Activated CD4-positive, alpha-beta T cell treated with anti-CD3 and anti-CD28 coated beads, Interleukin-2, Interleukin-6, amounts not matched to agents 100 ng/mL and 50 ng/mL, durations not matched to agents 16 hours and 8 hours (primary cell): ENCODE data around the gene KLHL40.
A peak's percentile ranks its signal among the peaks of the same experiment; 100 is the strongest.

Experiments
- DNase-seq: peaks from one replicate; pipeline ENCODE4 v3.0.0-alpha.2; 2020

Gene KLHL40

GRCh38 chr3:42691816-42692666, 6.7 kb downstream of the KLHL40 start:
- no peak for DNase-seq

- DNase-seq, result no peak
These were observed 7.6 kb downstream of the KLHL40 start for GRCh38 chr3:42692667-42693529.

GRCh38 chr3:42693530-42693930, 8.2 kb downstream of the KLHL40 start:
- DNase-seq, result no peak

- no peak for DNase-seq
These were observed 9.0 kb downstream of the KLHL40 start for GRCh38 chr3:42694366-42694765.

- no peak for DNase-seq
These were observed 11.3 kb downstream of the KLHL40 start for GRCh38 chr3:42696356-42697288.

GRCh38 chr3:42697289-42698051, 12.1 kb downstream of the KLHL40 start:
- no peak for DNase-seq

- DNase-seq, result no peak
These were observed 13.0 kb downstream of the KLHL40 start for GRCh38 chr3:42698216-42698910.

- DNase-seq, result peak; percentile 26
These were observed 13.5 kb downstream of the KLHL40 start for GRCh38 chr3:42698911-42699230.

- DNase-seq, result no peak
These were observed 14.2 kb downstream of the KLHL40 start for GRCh38 chr3:42699511-42699971.

- DNase-seq, result no peak
These were observed 15.3 kb downstream of the KLHL40 start for GRCh38 chr3:42700366-42701288.

- DNase-seq, result peak; percentile 56
These were observed 16.2 kb downstream of the KLHL40 start for GRCh38 chr3:42701371-42702065.

- DNase-seq, result no peak
These were observed 17.0 kb downstream of the KLHL40 start, which contains the start of gene HHATL for GRCh38 chr3:42702066-42702951. Gene HHATL (minus strand): TSS chr3:42702798. CDS start chr3:42700826, 1,972 bp downstream.

GRCh38 chr3:42702982-42703694, 17.8 kb downstream of the KLHL40 start:
- DNase-seq, result no peak

- no peak for DNase-seq
These were observed 18.3 kb downstream of the KLHL40 start for GRCh38 chr3:42703695-42704025.

GRCh38 chr3:42704136-42704841, 19.0 kb downstream of the KLHL40 start:
- DNase-seq, result no peak

- no peak for DNase-seq
These were observed 19.9 kb downstream of the KLHL40 start for GRCh38 chr3:42705058-42705767.
